Stimulated activated CD8-positive, alpha-beta memory T cell treated with anti-CD3 and anti-CD28 coated beads, Interleukin-7, amount 100 ng/mL, for 4 hours (primary cell): ENCODE measurements around the gene LRRC27.

Experiments
- DNase-seq, 2 donors: peaks; one replicate each; pipeline ENCODE4 v3.0.0-alpha.2; 2020; ENCODE audit warnings: low read depth in 2 of 2

The LRRC27 gene

GRCh38 chr10:132390921-132391675 is 59.1 kb downstream of the LRRC27 start:
- DNase-seq: no peak

DNA sequence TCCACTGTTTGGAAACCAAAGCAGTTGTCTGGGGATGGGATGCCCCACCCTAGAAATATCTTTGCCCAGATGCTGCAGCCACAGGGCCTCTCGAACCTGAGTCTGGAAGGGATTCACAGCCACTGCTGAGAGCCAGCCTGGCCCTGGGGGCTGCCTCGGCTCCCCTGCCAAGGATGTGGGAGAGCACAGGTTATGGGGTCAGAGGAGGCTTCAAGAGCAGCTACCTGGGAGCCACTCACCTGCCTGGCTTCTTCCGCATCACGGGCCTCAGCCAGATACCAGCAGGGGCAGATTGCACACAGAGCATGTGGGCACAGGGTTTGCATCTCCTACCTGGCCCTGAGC is 59.7 kb downstream of the LRRC27 start:
- DNase-seq: no peak

DNA sequence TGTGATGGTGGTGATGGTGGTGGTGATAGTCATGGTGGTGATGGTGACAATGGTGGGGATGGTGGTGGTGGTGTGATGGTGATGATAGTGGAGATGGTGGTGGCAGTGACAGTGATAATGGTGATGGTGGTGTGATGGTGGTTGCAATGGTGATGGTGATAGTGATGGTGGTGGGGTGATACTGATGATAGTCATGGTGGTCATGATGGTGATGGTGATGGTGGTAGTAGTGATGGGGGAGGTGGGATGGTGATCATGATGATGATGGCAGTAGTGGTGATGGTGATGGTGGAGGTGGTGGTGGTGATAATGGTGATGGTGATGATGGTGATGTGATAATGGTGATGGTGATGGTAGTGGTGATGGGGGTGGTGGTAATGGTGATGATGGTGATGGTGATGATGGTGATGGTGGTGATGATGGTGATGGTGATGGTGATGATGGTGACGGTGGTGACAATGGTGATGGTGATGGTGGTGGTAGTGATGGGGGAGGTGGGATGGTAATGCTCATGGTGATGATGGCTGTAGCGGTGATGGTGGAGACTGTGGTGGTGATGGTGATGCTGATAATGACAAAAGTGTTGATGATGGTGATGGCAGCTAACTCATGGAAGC is 60.3 kb downstream of the LRRC27 start:
- no peak for DNase-seq

GRCh38 chr10:132392811-132393694 is 61.1 kb downstream of the LRRC27 start:
- DNase-seq: no peak

DNA sequence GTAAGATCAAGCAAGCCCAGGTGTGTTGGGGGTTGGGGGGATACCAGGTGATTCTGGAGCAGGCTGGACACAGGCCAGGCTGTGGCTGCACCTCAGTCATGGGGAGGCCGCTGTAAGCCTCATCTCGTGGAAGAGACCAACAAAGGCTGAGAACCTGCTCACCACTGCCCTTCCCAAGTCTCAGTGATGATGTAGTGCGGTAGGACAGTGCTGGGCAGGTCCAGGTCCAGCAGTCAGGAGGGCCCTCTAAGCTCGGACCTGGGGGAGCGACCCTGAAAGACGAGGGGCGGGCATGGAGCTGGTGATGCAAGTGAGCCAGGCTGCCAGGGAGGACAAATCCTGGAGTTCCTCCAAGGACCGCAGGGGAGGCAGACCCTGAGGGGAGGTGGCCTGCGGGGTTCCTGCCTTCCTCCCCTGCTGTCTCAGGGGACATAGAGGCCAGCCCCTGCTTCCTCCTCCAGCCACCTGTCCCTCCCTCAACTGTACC is 61.7 kb downstream of the LRRC27 start:
- DNase-seq: no peak

DNA sequence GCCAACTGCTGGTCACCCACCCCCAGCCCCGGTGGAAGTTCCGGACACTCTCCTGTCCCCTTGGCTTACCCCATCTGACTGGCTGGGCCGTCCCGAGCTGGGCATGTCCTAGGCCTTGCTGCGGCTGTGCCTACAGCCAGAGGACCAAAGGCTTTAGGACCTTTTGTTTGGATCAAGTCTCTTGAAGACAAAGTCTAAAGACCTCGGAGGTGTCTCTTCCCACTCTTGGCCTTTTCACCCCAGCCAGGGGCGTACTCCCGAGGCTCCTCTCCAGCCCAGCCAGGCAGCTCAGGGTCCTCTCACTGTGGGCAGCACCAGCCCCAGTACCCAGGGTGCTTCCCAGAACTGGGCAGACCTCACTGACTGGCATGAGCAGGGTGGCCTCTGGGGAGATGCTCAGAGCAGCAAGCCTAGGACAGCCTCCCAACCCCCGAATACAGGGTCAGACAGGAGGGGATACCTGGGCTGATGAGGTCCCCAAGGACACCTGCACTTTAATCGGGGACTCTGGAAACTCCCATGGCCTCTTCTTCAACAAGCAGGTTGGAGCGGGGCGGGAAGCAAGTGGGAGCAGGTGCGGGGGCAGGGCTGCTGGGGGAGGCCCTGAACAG is 62.3 kb downstream of the LRRC27 start:
- no peak for DNase-seq

- no peak for DNase-seq
These were observed 63.1 kb downstream of the LRRC27 start for GRCh38 chr10:132394936-132395703.

- peak in 1 of 2 donors; percentile 44 for DNase-seq
These were observed 63.9 kb downstream of the LRRC27 start for GRCh38 chr10:132395704-132396493.

DNA sequence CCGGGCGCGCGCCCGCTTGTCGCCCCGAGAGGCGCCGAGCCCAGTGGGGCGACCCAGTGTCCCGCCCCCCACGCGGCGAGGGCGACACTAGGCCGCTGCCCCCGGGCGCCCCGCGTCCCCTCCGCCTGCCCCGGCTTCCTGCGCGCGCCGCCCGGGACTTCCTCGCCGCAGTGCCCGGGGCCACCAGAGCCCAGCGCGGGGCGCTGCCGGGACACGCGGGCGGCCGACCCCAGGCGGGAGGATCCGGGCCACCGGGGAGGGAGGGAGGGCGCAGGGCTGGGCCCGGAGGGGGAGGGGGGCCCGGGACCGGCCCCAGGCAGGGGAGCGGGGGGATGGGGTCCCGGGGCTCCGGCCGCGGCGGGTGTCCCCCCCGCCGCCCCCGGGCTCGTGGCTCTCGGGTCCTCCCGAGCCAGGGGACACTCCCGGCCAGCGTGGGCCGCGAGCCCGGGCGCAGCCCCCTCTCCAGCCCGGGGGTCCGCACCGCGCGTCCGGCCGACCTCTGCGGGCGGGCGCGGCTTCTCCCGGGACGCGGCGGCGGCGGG is 64.6 kb downstream of the LRRC27 start:
- DNase-seq: peak in 1 of 2 donors; percentile 56

DNA sequence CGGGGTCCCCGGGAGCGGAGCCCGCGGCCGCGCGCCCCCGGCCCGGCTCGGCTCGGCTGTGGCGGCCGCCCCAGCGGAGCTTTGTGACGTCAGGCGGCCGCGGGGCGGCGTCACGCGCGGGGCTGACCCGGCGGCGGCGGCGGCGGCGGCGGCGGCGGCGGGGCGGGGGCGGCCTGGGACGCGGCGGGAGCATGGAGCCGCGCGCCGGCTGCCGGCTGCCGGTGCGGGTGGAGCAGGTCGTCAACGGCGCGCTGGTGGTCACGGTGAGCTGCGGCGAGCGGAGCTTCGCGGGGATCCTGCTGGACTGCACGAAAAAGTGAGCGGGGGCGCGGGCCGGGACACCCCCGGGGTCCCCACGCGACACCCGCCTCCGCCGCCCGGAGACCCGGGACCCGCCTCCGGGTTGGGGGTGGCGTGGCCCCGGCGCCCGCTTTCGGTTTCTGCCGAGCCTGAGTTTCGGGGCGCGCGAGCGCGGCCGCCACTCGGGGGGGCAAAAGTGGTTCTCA is 65.1 kb downstream of the LRRC27 start, which contains the start of gene PWWP2B:
Gene PWWP2B, plus strand, starts transcription at position 165 of the 506 bp plus-strand sequence. Its CDS starts 27 bp downstream, at position 192.
- DNase-seq: peak; percentile 35 to 68

GRCh38 chr10:132397671-132398565 is 65.9 kb downstream of the LRRC27 start:
- DNase-seq: peak in 1 of 2 donors; percentile 25

DNA sequence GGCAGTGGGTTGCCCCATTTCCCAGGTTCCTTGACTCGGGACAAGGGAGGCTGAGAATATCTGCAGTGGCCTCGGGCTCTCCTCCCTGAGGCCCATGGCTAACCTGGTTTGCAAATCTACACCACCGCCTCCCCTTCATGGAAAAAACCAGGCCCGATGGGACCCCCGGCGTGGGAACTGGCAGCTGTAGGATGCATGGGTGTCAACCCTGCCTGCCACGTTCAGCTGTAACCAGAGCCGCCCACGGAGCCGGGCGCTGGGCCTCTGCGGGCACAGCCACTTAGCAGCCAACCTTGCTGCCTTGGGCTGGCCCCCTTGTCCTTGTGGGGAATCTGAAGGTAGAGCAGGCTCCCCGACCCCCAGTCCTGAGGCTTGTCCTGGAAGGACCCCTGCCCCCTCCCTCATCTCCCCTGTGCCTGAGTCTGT is 66.6 kb downstream of the LRRC27 start:
- no peak for DNase-seq

DNA sequence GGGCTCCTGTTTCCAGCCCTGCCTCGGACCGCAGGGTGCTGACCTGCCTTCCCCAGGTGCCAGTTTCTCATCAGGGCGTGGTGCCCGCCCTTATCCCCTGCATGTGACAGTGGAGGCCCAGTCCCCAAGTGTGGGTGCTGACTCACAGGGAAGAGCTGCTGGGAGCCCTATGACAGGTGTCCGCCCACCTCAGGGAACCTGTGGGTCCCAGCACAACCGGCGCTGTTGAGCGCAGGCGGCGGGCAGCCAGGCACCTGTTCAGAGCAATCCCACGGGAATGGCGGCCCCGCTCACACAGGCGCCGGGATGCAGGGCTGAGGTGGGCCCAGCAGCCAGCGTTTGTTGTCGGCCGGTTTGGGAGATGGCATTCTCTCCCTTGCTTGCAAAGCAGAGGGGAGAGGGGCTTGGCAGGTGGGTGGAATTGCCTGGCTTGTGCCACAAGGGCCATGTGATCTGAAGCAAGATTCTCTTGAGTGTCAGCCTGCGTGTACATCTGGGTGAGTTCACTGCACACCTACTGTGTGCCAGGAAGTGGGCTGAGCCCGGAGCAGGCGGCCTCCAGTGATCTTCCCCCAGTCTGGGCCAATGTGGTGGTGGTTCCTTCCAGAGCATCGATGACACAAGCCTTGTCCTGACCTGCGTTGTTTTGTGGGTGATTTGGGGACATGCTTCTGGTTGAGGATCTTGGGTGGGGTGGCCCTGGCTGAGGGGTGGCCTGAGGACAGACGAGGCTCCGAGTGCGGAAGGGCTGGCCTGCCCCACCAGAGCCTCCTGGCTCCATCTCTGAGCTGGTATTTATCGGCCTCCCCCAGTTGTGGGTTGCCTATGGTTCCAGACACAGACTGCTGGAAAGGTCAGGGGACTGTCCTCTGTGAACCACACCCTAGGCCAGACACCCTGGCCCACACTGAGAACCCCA is 67.4 kb downstream of the LRRC27 start:
- no peak for DNase-seq

DNA sequence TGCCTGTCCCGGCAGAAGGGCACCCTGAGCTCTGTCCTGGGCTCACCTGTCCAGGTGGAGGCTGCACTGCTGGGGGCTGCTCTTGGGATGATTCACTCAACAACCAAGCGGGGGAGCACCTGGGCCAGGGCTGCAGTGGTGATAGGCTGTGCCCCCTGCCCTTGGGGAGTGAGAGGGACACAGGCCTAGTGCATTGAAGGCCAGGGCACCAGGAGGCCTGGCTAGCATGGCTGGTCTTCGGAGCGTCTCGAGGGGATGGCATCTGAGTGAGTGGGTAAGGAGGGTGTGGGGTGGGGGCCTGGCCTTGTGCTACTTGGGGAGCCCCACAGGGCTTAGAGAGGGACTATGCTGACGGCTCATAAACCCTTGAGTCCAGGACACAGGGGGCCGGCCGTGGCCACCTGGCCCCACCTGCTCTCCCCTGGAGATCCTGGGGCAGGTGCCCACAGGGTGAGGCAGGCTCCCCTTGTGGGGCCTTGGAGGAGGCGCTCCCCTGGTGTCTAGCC is 68.1 kb downstream of the LRRC27 start:
- no peak for DNase-seq

GRCh38 chr10:132400547-132401151 is 68.7 kb downstream of the LRRC27 start:
- no peak for DNase-seq

DNA sequence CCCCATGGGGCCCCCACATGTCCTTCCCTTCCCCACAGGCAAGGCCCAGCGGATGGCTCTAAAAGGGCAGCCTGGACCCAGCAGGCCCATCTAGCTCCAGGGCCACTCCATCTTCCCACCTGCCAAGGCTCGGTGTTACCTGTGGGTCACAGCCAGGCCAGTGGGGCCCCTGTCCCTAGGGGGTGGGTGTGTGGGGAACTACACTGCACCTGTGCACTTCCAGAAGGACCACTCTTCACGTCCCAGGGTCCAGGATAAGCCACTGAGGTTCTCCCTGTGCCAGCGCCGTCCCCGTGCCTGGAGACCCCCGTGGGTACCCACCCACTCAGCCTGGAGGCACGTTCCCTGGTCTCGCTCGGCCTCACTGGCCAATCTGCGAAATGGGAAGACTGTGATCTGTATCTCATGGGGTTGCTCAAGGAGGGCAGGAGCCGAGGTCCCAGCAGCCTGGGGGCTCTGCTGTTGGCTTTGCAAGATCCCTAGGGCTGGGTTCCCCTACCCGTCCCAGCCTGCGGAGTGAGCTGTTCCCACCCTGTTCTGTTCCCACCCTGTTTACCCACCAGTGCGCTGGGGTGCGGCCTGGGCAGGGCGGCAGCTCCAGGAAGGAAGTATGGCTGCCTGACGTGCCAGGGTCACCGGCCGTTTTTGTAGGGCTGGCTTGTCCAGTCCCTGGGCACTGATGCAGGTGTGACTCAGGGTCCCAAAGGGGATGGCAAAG is 69.6 kb downstream of the LRRC27 start:
- no peak for DNase-seq
